ENCODE data around the gene RNF157. TPM values are rescaled to one million over a fixed set of nuclear protein-coding genes. Genes with fewer than 3 reads are reported as not detected.
"Not testable (repeated sequence)": the region's sequence is repeated elsewhere in the genome, so short reads cannot be mapped to it uniquely, and the experiment has no call there.

Gene RNF157
- total RNA-seq, 4 donors from 2014 or later: 32.5 to 164 (median 54.8) TPM

DNA sequence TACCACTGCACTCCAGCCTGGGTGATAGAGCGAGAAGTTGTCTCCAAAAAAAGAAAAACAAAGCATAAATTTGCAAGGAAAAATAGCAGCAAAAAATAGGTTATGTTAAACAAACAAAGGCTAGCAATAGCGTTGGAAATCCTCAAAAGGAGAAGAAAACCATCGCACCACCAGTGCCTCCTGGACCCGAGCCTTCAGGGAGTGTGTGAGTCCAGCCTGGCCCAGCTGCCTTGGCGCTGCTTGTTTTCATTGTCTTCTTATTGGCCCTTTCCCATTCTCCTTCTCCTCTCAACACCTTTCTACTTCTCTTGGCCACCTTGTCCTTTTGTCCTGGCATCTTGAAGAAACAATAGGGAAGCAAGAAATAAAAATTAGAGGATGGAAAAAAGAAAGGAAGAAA lies 20.4 kb upstream of the RNF157 start:
- DNase-seq: no peak
- no peaks in the 10 kb centered on the region for H3K36me3 ChIP-seq
- peaks cover 36 to 69% (median 57%) of the 10 kb centered on the region in 4 donors for H3K4me1 ChIP-seq
- intact Hi-C loops (cut with DNase I; ENCODE audit: low total_unique reads) (no loop called here), in situ Hi-C loops (cut with MboI; ENCODE audit: low pct_ligation_motif_present in 1 of 4, low pct_unique_long_range_greater_than_20kb in 1 of 4, low sequenced_read_pairs in 3 of 4) (no loop called here)
- peak overlapping the region; percentile 90 to 98 (median 92) for H3K27ac ChIP-seq
- TF ChIP-seq POLR2AphosphoS5 (IDR thresholded peaks at IDR 0.05) (no peak), POLR2A (IDR thresholded peaks at IDR 0.05) (no peak), EP300 (IDR thresholded peaks at IDR 0.05; ENCODE audit: low read depth) (no peak)
- TF ChIP-seq, protein P1, sequence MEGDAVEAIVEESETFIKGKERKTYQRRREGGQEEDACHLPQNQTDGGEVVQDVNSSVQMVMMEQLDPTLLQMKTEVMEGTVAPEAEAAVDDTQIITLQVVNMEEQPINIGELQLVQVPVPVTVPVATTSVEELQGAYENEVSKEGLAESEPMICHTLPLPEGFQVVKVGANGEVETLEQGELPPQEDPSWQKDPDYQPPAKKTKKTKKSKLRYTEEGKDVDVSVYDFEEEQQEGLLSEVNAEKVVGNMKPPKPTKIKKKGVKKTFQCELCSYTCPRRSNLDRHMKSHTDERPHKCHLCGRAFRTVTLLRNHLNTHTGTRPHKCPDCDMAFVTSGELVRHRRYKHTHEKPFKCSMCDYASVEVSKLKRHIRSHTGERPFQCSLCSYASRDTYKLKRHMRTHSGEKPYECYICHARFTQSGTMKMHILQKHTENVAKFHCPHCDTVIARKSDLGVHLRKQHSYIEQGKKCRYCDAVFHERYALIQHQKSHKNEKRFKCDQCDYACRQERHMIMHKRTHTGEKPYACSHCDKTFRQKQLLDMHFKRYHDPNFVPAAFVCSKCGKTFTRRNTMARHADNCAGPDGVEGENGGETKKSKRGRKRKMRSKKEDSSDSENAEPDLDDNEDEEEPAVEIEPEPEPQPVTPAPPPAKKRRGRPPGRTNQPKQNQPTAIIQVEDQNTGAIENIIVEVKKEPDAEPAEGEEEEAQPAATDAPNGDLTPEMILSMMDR (IDR thresholded peaks at IDR 0.05): no peak
- no peaks in the 10 kb centered on the region for H3K27me3 ChIP-seq
- no peaks in the 10 kb centered on the region for H3K9me3 ChIP-seq
- WGBS, 2 donors (ENCODE audit: low coverage in 1 of 2): 61 to 77% methylated on average over 2 to 5 of the region's 5 CpGs
- H3K4me3 ChIP-seq: no peak overlapping the region

DNA sequence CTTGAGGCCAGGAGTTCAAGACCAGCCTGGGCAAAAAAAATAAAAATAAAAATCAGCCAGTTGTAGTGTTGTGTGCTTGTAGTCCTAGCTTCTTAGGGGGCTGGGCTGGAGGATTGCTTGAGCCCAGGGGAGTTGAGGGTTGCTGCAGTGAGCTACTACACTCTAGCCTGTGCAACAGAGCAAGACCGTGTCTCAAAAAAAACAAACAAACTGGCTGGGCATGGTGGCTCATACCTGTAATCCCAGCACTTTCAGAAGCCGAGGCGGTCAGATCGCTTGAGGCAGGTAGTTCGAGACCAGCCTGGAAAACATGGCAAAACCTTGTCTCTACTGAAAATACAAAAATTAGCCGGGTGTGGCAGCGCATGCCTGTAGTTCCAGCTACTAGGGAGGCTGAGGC lies 19.9 kb upstream of the RNF157 start:
- H3K27me3 ChIP-seq: no peaks in the 10 kb centered on the region
- intact Hi-C loops (cut with DNase I; ENCODE audit: low total_unique reads) (no loop called here), in situ Hi-C loops (cut with MboI; ENCODE audit: low pct_ligation_motif_present in 1 of 4, low pct_unique_long_range_greater_than_20kb in 1 of 4, low sequenced_read_pairs in 3 of 4) (no loop called here)
- no peak overlapping the region for H3K4me3 ChIP-seq
- TF ChIP-seq EP300 (IDR thresholded peaks at IDR 0.05; ENCODE audit: low read depth) (no peak), POLR2AphosphoS5 (IDR thresholded peaks at IDR 0.05) (no peak), POLR2A (IDR thresholded peaks at IDR 0.05) (no peak)
- TF ChIP-seq, protein P1 (IDR thresholded peaks at IDR 0.05): no peak
- WGBS, 2 donors (ENCODE audit: low coverage in 1 of 2): 90 to 100% methylated on average over 2 to 7 of the region's 7 CpGs
- peak overlapping the region; percentile 90 to 98 (median 92) for H3K27ac ChIP-seq
- H3K36me3 ChIP-seq: no peaks in the 10 kb centered on the region
- H3K9me3 ChIP-seq: no peaks in the 10 kb centered on the region
- no peak for DNase-seq
- peaks cover 36 to 69% (median 57%) of the 10 kb centered on the region in 4 donors for H3K4me1 ChIP-seq

DNA sequence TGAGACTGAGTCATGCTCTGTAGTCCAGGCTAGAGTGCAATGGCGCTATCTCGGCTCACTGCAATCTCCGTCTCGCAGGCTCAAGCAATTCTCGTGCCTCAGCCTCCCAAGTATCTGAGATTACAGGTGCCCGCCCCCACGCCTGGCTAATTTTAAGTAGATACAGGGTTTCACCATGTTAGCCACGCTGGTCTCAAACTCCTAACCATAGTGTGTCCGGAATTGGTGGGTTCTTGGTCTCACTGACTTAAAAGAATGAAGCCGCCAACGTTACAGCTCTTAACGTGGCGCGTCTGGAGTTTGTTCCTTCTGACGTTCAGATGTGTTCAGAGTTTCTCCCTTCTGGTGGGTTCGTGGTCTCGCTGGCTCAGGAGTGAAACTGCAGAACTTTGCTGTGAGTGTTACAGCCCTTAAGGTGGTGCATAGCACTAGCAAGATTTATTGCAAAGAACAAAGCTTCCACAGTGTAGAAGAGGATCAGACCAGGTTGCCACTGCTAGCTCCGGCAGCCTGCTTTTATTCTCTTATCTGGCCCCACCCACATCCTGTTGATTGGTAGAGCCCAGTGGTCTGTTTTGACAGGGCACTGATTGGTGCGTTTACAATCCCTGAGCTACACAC lies 16.2 kb upstream of the RNF157 start:
- H3K4me1 ChIP-seq: peaks cover 31 to 58% (median 45%) of the 10 kb centered on the region in 4 donors
- H3K27me3 ChIP-seq; DNase-seq; H3K36me3 ChIP-seq; H3K4me3 ChIP-seq; in situ Hi-C loops (cut with MboI; ENCODE audit: low pct_ligation_motif_present in 1 of 4, low pct_unique_long_range_greater_than_20kb in 1 of 4, low sequenced_read_pairs in 3 of 4); H3K9me3 ChIP-seq; intact Hi-C loops (cut with DNase I; ENCODE audit: low total_unique reads); H3K27ac ChIP-seq: not testable (repeated sequence)
- TF ChIP-seq POLR2A (IDR thresholded peaks at IDR 0.05): peak; percentile 48
- WGBS, 2 donors (ENCODE audit: low coverage in 1 of 2): 76 to 77% methylated on average over 5 to 19 of the region's 19 CpGs

DNA sequence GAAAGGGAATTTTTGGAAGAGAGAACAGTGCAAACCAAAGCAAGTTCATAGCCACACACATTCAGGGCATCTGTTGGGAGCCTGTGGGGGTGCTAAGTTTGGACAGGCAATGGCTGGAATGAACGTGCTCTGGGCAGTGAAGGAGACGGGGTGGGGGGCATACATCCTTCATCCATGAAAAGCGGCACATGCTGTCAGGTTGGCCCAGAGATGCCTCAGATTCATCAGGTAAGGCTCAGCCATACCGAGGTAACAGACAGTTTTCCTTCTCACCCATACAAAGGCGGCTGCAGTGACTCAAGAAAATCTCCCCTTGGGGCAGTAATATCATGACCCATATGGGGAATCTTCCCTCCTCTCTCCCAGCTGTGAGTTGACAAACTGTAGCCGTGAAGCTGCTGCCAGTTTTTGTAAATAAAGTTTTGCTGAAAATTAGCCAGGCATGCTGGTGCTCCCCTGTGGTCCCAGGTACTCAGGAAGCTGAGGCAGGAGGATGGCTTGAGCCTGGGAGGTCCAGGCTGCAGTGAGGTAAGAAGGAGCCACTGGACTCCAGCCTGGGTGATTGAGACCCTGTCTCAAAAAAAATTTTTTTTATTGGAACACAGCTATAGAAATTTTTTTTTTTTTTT lies 15.6 kb upstream of the RNF157 start:
- Histone ChIP-seq H3K4me3 (no peak overlapping the region), H3K36me3 (no peaks in the 10 kb centered on the region), H3K27me3 (no peaks in the 10 kb centered on the region), H3K4me1 (peaks cover 31 to 58% (median 43%) of the 10 kb centered on the region in 4 donors), H3K9me3 (no peaks in the 10 kb centered on the region), H3K27ac (no peak overlapping the region)
- intact Hi-C loops (cut with DNase I; ENCODE audit: low total_unique reads): no loop called here
- in situ Hi-C loops (cut with MboI; ENCODE audit: low pct_ligation_motif_present in 1 of 4, low pct_unique_long_range_greater_than_20kb in 1 of 4, low sequenced_read_pairs in 3 of 4): no loop called here
- peak; percentile 6 for DNase-seq
- TF ChIP-seq, protein P1 (IDR thresholded peaks at IDR 0.05): no peak
- TF ChIP-seq EP300 (IDR thresholded peaks at IDR 0.05; ENCODE audit: low read depth) (no peak), POLR2A (IDR thresholded peaks at IDR 0.05) (no peak), POLR2AphosphoS5 (IDR thresholded peaks at IDR 0.05) (no peak)
- WGBS, 2 donors (ENCODE audit: low coverage in 1 of 2): 68% methylated on average over 6 of the region's 6 CpGs; no CpG with 5 or more reads in 1 of the 2 donors

Measured in transverse colon (tissue), 4 donors.